Activated effector memory CD4-positive, alpha-beta T cell treated with Interleukin-2 at 50 U/mL for 16 hours (primary cell): ENCODE results near the gene ZC3H10.
"Not testable (repeated sequence)": the region's sequence is repeated elsewhere in the genome, so short reads cannot be mapped to it uniquely, and the experiment has no call there.

ENCODE experiments used
- DNase-seq: peaks from one replicate; pipeline ENCODE4 v3.0.0-alpha.2; 2020

ZC3H10 gene

GRCh38 chr12:56117778-56118687 is at the start of gene ZC3H10:
ZC3H10 (plus strand) TSS chr12:56118266; CDS start chr12:56120563, 2,297 bp downstream.
- DNase-seq = peak; percentile 94

DNA sequence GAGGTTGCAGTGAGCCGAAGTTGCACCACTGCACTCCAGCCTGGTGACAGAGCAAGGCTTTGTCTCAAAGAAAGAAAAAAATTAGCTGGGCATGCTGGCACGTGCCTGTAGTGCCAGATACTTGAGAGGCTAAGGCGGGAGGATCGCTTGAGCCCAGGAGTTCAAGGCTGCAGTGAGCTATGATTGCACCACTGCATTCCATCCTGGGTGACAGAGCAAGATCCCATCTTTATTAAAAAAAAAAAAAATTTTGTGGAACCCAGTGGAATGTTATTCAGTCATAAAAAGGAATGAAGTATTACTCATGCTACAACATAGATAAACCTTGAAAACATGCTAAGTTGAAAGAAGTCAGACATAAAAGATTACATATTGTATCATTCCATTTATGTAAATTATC is 46.4 kb upstream of the ZC3H10 start:
- DNase-seq = no peak

GRCh38 chr12:56074396-56074795 is 43.7 kb upstream of the ZC3H10 start:
- DNase-seq = no peak

DNA sequence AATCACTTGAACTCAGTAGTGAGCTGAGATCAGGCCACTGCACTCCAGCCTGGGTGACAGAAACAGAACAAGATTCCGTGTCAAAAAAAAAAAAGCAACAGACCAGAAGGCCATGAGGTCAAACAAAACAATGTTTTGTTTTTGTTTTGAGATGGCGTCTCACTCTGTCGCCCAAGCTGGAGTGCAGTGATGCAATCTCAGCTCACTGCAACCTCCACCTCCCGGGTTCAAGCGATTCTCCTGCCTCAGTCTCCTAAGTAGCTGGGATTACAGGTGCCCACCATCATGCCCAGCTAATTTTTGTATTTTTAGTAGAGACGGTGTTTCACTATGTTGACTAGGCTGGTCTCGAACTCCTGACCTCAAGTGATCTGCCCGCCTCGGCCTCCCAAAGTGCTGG is 40.1 kb upstream of the ZC3H10 start:
- not testable (repeated sequence) for DNase-seq

GRCh38 chr12:56078427-56078826 is 39.6 kb upstream of the ZC3H10 start:
- DNase-seq = no peak

DNA sequence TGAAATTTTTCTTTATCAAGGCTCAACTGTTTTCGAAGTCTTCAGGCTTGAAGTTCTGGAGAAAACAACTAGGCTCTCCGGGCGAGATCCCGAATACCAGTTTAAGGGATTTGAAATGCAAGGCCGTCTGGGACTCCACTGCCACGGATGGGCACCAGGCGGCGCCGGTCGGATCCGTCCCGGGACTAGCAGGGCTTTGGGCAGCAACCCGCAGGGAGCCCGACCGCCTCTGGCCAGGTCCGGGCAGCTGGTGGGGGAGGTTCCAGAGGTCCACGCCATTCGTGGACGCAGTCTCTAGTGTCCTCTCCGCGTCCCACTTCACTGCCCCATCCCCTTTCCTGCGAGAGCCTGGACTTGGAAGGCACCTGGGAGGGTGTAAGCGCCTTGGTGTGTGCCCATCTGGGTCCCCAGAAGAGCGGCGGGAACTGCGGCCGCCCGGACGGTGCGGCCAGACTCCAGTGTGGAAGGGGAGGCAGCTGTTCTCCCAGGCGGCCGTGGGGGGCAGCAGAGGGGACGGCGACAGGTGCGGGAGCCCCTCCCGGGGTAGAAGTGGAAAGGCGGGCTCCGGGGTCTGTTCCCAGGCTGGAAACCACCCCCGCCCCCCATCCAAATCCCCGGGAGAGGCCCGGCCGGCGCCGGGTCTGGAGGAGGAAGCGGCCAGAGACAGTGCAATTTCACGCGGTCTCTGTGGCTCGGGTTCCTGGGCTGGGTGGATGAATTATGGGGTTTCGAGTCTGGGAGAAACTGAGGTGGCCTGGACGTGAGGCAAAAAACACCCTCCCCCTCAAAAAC is 38.9 kb upstream of the ZC3H10 start:
- peak; percentile 34 for DNase-seq

DNA sequence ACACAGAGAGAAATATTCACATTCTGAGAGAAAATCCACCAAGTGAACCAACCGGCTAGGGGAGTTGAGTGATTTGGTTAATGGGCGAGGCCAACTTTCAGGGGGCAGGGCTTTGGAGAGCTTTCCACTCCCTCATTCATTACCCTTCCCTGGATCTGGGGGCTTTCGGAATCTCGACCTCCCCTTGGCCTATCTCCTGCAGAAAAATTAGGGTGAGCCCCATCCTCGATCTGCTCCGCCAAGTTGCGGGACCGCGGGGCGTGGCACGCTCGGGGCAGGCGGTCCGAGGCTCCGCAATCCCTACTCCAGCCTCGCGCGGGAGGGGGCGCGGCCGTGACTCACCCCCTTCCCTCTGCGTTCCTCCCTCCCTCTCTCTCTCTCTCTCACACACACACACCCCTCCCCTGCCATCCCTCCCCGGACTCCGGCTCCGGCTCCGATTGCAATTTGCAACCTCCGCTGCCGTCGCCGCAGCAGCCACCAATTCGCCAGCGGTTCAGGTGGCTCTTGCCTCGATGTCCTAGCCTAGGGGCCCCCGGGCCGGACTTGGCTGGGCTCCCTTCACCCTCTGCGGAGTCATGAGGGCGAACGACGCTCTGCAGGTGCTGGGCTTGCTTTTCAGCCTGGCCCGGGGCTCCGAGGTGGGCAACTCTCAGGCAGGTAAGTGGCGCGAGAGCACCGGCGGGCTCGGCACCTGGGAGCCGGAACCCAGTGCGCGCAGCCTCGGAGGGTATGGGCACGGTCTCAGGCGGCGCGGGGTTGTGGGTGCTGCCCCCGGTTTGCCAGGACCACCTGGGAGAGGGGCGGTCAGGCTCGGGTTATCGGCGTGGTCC is 38.1 kb upstream of the ZC3H10 start, which contains the start of gene ERBB3:
Gene ERBB3 (plus strand): TSS at position 443 of the 833 bp plus-strand sequence. CDS start 136 bp downstream, at position 579.
- DNase-seq = peak; percentile 57

- DNase-seq = no peak
These were observed 37.4 kb upstream of the ZC3H10 start for GRCh38 chr12:56080556-56081138.

GRCh38 chr12:56081393-56082347 is 36.4 kb upstream of the ZC3H10 start:
- DNase-seq = no peak

DNA sequence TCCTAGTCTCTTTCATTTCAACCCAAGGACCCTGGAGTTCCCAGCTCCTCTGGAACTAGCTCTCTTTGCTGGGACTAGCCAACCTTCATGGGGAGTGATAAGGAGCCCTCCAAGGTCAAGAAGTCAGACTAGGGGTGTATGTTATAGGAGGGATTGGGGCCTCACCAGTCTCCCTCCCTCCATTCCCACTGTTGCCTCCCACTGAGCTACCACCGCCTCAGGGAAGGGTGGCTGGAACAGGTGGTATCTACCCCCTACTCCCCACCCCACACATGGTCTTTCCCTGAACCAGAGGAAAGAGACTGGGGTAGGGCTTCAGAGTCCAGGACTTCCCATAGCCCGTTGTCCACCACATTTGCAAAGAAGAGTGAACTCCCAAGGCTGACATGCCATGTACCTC is 35.7 kb upstream of the ZC3H10 start:
- no peak for DNase-seq

- DNase-seq = no peak
These were observed 35.1 kb upstream of the ZC3H10 start for GRCh38 chr12:56082967-56083366.

- DNase-seq = no peak
These were observed 33.0 kb upstream of the ZC3H10 start for GRCh38 chr12:56084958-56085543.

DNA sequence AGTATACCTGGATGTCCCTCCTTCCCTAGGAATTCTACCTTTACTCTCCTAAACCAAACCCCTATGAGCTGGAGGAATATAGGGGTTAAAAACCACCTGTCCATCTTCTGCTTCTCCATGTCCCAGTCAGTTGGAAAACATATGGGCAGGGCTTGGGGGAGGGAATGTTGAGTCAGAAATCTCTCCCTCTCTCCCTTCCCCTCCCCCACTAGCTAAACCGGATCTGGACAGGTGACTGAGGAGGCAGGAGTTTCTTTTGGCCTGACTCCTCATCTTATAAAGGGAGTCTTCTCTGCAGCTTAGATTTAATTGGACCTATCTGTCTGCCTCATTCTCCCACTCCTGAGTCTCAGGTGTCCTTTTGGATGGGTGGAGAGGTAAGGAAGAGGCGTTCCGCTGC is 32.0 kb upstream of the ZC3H10 start:
- no peak for DNase-seq

GRCh38 chr12:56086608-56087007 is 31.5 kb upstream of the ZC3H10 start:
- no peak for DNase-seq

GRCh38 chr12:56087220-56087619 is 30.8 kb upstream of the ZC3H10 start:
- no peak for DNase-seq

- no peak for DNase-seq
These were observed 20.3 kb upstream of the ZC3H10 start for GRCh38 chr12:56097738-56098137.

GRCh38 chr12:56098592-56098991 is 19.5 kb upstream of the ZC3H10 start:
- no peak for DNase-seq

DNA sequence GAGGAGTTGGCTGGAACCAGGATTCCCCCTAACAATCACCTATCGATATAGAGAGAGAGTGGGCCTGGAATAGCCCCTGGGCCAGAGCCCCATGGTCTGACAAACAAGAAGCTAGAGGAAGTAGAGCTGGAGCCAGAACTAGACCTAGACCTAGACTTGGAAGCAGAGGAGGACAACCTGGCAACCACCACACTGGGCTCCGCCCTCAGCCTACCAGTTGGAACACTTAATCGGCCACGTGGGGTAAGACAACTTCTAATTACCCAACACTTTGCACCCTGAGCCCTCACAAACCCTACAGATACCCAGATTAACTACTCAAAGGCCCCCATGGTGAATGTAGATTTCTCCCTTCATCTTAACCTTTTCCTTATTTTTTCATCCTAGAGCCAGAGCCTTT is 18.3 kb upstream of the ZC3H10 start:
- no peak for DNase-seq

DNA sequence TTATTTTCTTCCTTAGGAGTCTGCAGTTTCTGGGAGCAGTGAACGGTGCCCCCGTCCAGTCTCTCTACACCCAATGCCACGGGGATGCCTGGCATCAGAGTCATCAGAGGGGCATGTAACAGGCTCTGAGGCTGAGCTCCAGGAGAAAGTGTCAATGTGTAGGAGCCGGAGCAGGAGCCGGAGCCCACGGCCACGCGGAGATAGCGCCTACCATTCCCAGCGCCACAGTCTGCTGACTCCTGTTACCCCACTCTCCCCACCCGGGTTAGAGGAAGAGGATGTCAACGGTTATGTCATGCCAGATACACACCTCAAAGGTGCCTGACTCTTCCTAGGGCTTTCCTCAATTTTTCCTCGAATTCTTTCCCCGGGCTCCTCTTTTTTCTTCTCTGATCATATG is 17.0 kb upstream of the ZC3H10 start:
- no peak for DNase-seq

GRCh38 chr12:56102683-56103065 is 15.4 kb upstream of the ZC3H10 start:
- no peak for DNase-seq
